Measurements from ENCODE around the gene THRB. TPM values are rescaled to one million over a fixed set of nuclear protein-coding genes. Genes with fewer than 3 reads are reported as not detected.

THRB gene
- total RNA-seq, 4 donors from 2014 or later = 29.2 to 38.5 (median 36.3) TPM

GRCh38 chr3:24110051-24110450 is 384.6 kb downstream of the THRB start:
- TF ChIP-seq CTCF (IDR thresholded peaks at IDR 0.05; ENCODE audit: low read depth) = no peak

GRCh38 chr3:24101676-24102168 is 392.9 kb downstream of the THRB start:
- no peak for TF ChIP-seq CTCF (IDR thresholded peaks at IDR 0.05; ENCODE audit: low read depth)

GRCh38 chr3:24100696-24101402 is 393.8 kb downstream of the THRB start:
- no peak for TF ChIP-seq CTCF (IDR thresholded peaks at IDR 0.05; ENCODE audit: low read depth)

- TF ChIP-seq CTCF (IDR thresholded peaks at IDR 0.05; ENCODE audit: low read depth) = no peak
Measured at GRCh38 chr3:24096695-24097290, 397.9 kb downstream of the THRB start.

GRCh38 chr3:24096271-24096670 is 398.4 kb downstream of the THRB start:
- TF ChIP-seq CTCF (IDR thresholded peaks at IDR 0.05; ENCODE audit: low read depth) = no peak

GRCh38 chr3:24088782-24089181 is 405.9 kb downstream of the THRB start:
- TF ChIP-seq CTCF (IDR thresholded peaks at IDR 0.05; ENCODE audit: low read depth) = no peak

- no peak for TF ChIP-seq CTCF (IDR thresholded peaks at IDR 0.05; ENCODE audit: low read depth)
Measured at GRCh38 chr3:24087469-24087868, 407.2 kb downstream of the THRB start.

Measured in subcutaneous adipose tissue (tissue), 4 donors.